Limb (tissue), 2 donors: Measurements from ENCODE around the gene CCDC27.
"Not testable (repeated sequence)": the region's sequence is repeated elsewhere in the genome, so short reads cannot be mapped to it uniquely, and the experiment has no call there.

Experiments used
- DNase-seq, 2 donors: peaks; one replicate each; pipeline ENCODE4 v3.0.0-alpha.2; 2016; ENCODE audit errors: extremely low spot score in 2 of 2

CCDC27 gene

GRCh38 chr1:3789421-3790300, 37.4 kb downstream of the CCDC27 start:
- DNase-seq: no peak

- DNase-seq: no peak
Measured at GRCh38 chr1:3790500-3790923, 38.3 kb downstream of the CCDC27 start.

GRCh38 chr1:3790952-3791351, 38.7 kb downstream of the CCDC27 start:
- DNase-seq: no peak

- DNase-seq: no peak
Measured at GRCh38 chr1:3795453-3796214, 43.4 kb downstream of the CCDC27 start.

GRCh38 chr1:3796215-3797061, 44.2 kb downstream of the CCDC27 start, which contains the start of gene LRRC47:
TSS of gene LRRC47 (minus strand) at chr1:3796498. CDS start at chr1:3796476, 22 bp downstream.
- DNase-seq: peak; percentile 92 to 96

GRCh38 chr1:3799976-3800685, 47.9 kb downstream of the CCDC27 start:
- DNase-seq: no peak

GRCh38 chr1:3800795-3801194, 48.5 kb downstream of the CCDC27 start:
- DNase-seq: not testable (repeated sequence)

GRCh38 chr1:3803905-3804626, 51.8 kb downstream of the CCDC27 start:
- no peak for DNase-seq

GRCh38 chr1:3804627-3804944, 52.3 kb downstream of the CCDC27 start:
- not testable (repeated sequence) for DNase-seq

GRCh38 chr1:3805038-3805437, 52.8 kb downstream of the CCDC27 start:
- no peak for DNase-seq

- DNase-seq: no peak
Measured at GRCh38 chr1:3807769-3808168, 55.5 kb downstream of the CCDC27 start.

GRCh38 chr1:3809680-3810079, 57.4 kb downstream of the CCDC27 start:
- DNase-seq: no peak

- DNase-seq: not testable (repeated sequence)
Measured at GRCh38 chr1:3810149-3810761, 58.0 kb downstream of the CCDC27 start.

- no peak for DNase-seq
Measured at GRCh38 chr1:3811595-3811911, 59.3 kb downstream of the CCDC27 start.

GRCh38 chr1:3814065-3814464, 61.8 kb downstream of the CCDC27 start:
- DNase-seq: no peak

- DNase-seq: no peak
Measured at GRCh38 chr1:3814771-3815561, 62.7 kb downstream of the CCDC27 start.

GRCh38 chr1:3816331-3817137, 64.3 kb downstream of the CCDC27 start:
- DNase-seq: no peak

- no peak for DNase-seq
Measured at GRCh38 chr1:3817138-3817740, 65.0 kb downstream of the CCDC27 start.
